GM12875 (cell line): ENCODE results near the gene CAMKV.
A peak's percentile ranks its signal among the peaks of the same experiment; 100 is the strongest.

Experiments
- H3K4me3 ChIP-seq: one replicate; pipeline ENCODE4 v1.5.1; 2011; ENCODE audit warnings: low read depth, low read length, control low read depth
- CTCF ChIP-seq: IDR thresholded peaks from 2 replicates; pipeline ENCODE4 v1.5.1; 2011; ENCODE audit warnings: low read depth, mild to moderate bottlenecking, control low read depth, inconsistent platforms, low read length, moderate library complexity, borderline replicate concordance; ENCODE audit not compliant: insufficient read depth

CAMKV gene

GRCh38 chr3:49865198-49865784 lies 4.4 kb downstream of the CAMKV start:
- no peak for TF ChIP-seq CTCF
- no peak overlapping the region for H3K4me3 ChIP-seq

GRCh38 chr3:49864505-49864904 lies 5.2 kb downstream of the CAMKV start:
- TF ChIP-seq CTCF, result no peak
- no peak overlapping the region for H3K4me3 ChIP-seq

GRCh38 chr3:49859576-49860305 lies 10.0 kb downstream of the CAMKV start:
- H3K4me3 ChIP-seq, result no peak overlapping the region

GRCh38 chr3:49856181-49857005 lies 13.3 kb downstream of the CAMKV start, which contains the start of gene TRAIP:
TRAIP (minus strand) TSS chr3:49856564; CDS start chr3:49856453, 111 bp downstream.
- TF ChIP-seq CTCF, result 0 out of 2 replicates have a peak, but pooled peaks have one; percentile 5
- peak within 1 kb of the TSS; percentile 98 for H3K4me3 ChIP-seq

More at GRCh38 chr3:49859576-49860305, 10.0 kb downstream of the CAMKV start:
- no peak for TF ChIP-seq CTCF

GRCh38 chr3:49855662-49856061 lies 14.0 kb downstream of the CAMKV start:
- no peak for TF ChIP-seq CTCF
- peak overlapping the region; percentile 98 for H3K4me3 ChIP-seq

- TF ChIP-seq CTCF, result no peak
- no peak overlapping the region for H3K4me3 ChIP-seq
These were observed 24.0 kb downstream of the CAMKV start for GRCh38 chr3:49845694-49846093.
